Fibroblast of pulmonary artery (primary cell): ENCODE data around the gene NUP43.
"Not testable (repeated sequence)": the region's sequence is repeated elsewhere in the genome, so short reads cannot be mapped to it uniquely, and the experiment has no call there.

Experiments
- DNase-seq: peaks from one replicate; pipeline ENCODE4 v3.0.0-alpha.2; 2010; ENCODE audit warnings: low read depth
- H3K4me3 ChIP-seq: replicated peaks from 2 replicates; pipeline ENCODE4 v1.5.1; 2011; ENCODE audit warnings: low read depth, mild to moderate bottlenecking, control low read depth, low read length, moderate library complexity
- TF ChIP-seq, protein P1 (sequence below): IDR thresholded peaks from 2 replicates; pipeline ENCODE4 v1.5.1; 2011; ENCODE audit warnings: mild to moderate bottlenecking, control low read depth, low read length, inconsistent platforms; ENCODE audit errors: missing control alignments

Gene NUP43

DNA sequence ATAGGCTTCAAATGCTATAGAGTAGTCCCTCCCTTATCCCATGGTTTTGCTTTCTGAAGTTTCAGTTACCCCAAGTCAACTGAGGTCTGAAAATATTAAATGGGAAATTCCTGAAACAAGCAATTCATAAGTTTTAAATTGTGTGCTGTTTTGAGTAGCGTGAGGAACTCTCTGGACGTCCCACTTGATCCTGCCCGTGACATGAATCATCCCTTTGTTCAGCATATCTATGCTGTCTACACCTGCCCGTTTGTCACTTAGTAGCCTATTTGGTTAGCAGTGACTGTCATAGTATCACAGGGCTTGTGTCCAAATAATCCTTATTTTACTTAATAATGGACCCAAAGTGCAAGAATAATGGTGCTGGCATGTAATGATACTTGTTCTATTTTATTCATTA, 8.2 kb upstream of the NUP43 start:
- H3K4me3 ChIP-seq, result no peak overlapping the region
- TF ChIP-seq, protein P1, sequence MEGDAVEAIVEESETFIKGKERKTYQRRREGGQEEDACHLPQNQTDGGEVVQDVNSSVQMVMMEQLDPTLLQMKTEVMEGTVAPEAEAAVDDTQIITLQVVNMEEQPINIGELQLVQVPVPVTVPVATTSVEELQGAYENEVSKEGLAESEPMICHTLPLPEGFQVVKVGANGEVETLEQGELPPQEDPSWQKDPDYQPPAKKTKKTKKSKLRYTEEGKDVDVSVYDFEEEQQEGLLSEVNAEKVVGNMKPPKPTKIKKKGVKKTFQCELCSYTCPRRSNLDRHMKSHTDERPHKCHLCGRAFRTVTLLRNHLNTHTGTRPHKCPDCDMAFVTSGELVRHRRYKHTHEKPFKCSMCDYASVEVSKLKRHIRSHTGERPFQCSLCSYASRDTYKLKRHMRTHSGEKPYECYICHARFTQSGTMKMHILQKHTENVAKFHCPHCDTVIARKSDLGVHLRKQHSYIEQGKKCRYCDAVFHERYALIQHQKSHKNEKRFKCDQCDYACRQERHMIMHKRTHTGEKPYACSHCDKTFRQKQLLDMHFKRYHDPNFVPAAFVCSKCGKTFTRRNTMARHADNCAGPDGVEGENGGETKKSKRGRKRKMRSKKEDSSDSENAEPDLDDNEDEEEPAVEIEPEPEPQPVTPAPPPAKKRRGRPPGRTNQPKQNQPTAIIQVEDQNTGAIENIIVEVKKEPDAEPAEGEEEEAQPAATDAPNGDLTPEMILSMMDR, result no peak
- DNase-seq, result no peak

DNA sequence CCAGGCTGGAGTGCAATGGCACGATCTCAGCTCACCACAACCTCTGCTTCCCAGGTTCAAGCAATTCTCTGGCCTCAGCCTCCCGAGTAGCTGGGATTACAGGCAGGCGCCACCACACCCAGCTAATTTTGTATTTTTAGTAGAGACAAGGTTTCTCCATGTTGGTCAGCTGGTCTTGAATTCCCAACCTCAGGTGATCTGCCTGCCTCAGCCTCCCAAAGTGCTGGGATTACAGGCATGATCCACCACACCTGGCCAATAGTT, 7.0 kb upstream of the NUP43 start:
- DNase-seq, H3K4me3 ChIP-seq: not testable (repeated sequence)

DNA sequence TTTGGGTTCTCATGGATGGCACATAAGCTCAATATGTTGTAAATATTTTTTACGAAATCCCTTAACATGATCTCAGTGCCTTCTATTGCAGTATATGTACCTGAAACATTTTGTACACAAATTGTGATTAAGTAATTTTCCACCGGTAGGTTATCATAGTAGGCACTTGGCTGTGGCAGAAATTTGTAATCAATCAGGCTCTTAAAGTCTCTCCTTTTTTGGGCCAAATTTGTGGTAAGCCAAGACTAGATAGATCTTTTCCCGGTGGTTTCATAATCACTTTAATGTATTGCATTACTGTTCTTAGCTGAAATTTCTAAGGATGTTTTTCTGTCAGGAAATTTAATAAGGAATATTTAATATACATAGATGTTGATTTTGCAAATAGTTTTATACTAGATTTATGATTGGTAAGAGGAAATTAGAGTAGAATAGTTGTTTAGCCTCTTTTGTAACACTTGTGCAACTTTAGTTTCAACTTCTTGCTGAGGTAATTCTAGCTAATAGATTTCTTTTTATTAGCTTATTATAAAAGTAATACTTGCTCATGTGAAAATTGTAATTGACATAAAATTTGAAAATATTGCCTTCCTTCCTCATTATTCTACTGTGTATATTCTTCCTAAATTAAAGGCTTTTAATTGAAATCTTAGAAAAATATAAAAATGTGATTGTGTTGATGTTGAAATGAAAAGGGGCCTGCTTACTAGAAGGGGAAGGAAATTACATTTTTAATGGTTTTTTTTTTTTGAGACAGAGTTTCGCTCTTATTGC, 6.5 kb upstream of the NUP43 start:
- H3K4me3 ChIP-seq, result no peak overlapping the region
- TF ChIP-seq, protein P1, result no peak
- peak; percentile 7 for DNase-seq

DNA sequence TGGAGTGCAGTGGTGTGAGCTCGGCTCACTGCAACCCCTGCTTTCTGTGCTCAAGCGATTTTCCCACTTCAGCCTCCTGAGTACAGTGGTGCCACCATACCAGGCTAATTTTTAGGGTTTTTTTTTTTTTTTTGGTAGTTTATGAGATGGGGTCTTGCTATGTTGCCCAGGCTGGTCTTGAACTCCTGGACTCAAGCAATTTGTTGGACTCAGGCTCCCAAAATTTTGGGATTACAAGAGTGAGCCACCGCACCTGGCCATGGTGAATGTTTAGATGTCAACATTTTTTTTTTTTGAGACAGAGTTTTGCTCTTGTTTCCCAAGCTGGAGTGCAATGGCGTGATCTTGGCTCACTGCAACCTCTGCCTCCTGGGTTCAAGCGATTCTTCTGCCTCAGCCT, 5.6 kb upstream of the NUP43 start:
- DNase-seq, H3K4me3 ChIP-seq: not testable (repeated sequence)

DNA sequence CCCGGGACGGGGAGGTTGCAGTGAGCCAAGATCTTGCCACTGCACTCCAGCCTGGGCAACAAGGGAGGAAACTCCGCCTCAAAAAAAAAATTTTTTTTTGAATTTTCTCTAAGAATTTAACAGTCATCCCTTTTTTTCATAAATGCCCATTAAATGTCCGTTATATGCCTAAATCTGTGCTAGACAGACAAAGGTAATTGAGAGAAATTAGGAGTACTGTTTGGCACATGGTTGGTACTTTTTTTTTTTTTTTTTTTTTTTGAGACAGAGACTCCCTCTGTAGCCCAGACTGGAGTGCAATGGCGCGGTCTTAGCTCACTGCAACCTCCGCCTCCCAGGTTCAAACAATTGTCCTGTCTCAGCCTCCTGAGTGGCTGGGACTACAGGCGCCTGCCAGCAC, 4.9 kb upstream of the NUP43 start:
- TF ChIP-seq, protein P1, result no peak
- DNase-seq, result no peak
- no peak overlapping the region for H3K4me3 ChIP-seq

DNA sequence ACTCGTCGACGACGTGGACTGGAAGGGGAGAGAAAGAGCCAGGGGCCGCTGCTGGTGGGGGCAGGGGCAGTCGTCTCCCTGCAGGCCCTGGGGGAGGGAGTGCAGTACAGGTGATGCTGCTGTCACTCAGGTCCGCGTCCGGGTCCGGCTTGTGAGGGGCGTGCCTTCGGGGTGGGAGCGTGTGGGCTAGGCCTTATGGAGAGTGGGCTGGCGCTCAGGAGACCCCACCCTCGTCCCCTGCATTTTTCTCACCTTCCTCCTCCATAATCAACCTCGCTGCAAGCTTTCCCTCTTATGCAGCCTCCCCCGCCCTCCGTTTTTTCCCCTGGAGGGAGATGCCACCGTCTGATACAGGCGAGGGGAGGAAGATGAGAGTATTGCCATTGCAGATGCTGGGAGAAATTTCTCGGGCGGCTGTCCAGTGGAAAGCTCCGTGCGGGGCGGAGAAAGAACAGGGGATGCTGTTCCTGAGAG, 3.8 kb upstream of the NUP43 start:
- TF ChIP-seq, protein P1, result no peak
- peak overlapping the region; percentile 97 for H3K4me3 ChIP-seq
- peak; percentile 38 for DNase-seq

DNA sequence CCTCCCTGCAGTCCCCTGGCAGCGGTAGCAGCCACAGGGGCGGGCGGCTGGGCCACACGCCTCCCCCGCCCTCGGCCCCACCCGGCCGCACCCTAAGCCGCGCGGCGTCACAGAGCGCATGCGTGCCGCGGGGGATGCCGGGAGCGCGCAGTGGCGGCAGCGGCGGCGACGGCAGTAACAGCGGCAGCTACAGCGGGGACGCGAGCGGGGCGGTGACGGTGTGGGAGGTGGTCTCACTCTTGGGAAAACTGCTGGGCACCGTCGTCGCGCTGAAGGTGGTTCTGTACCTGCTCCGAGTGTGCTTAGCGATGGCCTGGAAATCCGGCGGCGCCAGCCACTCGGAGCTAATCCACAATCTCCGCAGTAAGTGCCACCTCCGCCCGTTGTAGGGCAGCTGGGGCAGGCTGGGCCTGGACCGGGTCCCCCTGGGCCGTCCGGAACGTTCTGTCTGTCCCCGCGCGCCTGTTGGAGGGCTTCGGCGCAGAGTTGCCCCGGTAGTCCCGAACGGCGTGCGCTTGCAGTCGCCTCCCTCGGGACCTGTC, 3.3 kb upstream of the NUP43 start, which contains the start of gene PCMT1:
Gene PCMT1 (plus strand): TSS at position 148 of the 542 bp plus-strand sequence. CDS start 161 bp downstream, at position 309.
- TF ChIP-seq, protein P1, result no peak
- DNase-seq, result peak; percentile 88
- H3K4me3 ChIP-seq, result peak within 1 kb of the TSS; percentile 97

DNA sequence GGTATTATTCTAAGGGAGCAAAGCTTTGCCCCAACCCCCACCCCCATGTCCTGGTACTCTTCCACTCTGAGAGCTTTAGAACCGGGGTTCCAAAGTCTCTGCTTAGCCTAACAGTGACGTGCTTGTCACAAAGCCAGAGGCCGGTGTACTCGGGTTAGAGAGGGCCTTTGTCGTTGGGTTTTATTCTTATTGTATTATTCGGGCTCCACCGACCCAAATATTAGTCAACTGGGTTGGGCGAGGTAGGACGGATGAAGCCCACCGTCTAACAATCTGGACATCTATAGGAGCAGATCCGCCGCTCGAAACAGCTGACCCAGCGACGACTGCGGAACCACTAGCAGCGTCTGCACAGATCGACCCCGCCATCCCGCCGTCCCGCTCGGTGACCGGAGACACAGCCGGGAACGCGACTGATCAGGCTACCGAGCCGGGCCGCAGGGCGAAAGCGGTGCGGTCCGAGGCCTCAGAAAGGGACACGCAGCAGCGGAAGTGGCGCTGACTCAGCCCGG, 2.8 kb upstream of the NUP43 start:
- peak overlapping the region; percentile 97 for H3K4me3 ChIP-seq
- not testable (repeated sequence) for DNase-seq

DNA sequence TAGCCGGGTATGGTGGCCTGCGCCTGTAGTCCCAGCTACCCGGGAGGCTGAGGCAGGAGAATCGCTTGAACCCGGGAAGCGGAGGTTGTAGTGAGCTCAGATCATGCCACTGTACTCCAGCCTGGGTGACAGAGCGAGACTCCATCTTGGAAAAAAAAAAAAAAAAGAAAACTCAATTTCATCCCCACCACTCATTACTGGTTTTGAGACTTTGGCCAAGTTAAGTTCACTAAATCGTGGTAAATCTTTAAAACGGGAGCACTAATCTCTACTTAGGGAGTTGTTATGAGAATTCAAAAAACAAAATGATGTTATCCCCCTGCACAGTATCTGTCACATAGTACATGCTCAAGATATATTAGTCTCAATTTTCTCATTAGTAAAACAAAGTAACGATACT, 1.1 kb downstream of the NUP43 start:
- H3K4me3 ChIP-seq, result peak overlapping the region; percentile 98
- DNase-seq, result not testable (repeated sequence)
